SKM-1 (cell line): ENCODE measurements around the gene FNTB.

Source experiments
- DNase-seq: peaks from one replicate; lab custom pipeline; 2025; ENCODE audit not compliant: unreplicated experiment; lab: John Stamatoyannopoulos, UW

Gene FNTB

GRCh38 chr14:65044596-65044959, 57.9 kb downstream of the FNTB start:
- peak; percentile 56 for DNase-seq

GRCh38 chr14:65045006-65045405, 58.3 kb downstream of the FNTB start:
- DNase-seq, result no peak

DNA sequence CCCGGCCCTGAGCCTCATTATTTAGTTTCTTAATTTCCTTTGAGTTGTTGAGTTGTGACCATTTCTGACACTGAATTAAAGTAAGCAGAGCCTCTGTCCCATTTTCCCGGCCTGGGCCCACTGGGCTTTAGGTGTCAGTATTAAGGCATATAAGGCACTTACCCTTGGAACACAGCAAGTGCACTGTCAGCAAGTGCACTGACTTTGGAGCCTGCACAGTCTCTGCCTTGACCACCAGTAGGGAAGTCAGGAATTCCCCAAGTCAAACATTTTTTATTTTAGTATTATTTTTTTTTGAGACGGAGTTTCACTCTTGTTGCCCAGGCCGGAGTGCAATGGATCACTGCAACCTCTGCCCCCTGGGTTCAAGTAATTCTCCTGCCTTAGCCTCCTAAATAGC, 59.0 kb downstream of the FNTB start:
- no peak for DNase-seq

- DNase-seq, result no peak
These were observed 66.1 kb downstream of the FNTB start for GRCh38 chr14:65052832-65053231.

DNA sequence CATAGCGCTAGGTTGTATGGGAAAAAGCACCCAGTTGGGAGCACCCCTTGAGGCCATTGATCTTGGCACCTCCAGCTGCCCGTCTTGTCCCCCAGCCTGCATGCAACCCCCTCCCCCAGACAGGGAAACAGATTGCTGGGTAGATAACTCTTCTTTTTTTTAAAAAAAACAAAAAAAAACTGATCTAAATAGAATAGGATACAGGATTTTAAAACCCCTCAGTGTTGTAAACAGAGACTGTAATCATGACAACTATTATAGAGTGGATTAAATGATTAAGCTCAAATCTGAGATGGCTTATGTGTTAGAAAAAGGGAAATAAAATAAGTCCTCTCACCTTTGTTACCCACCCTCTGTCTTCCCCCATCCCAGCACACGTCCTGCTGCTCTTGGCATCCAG, 66.8 kb downstream of the FNTB start:
- DNase-seq, result no peak

GRCh38 chr14:65054471-65055085, 67.9 kb downstream of the FNTB start:
- DNase-seq, result peak; percentile 48

- no peak for DNase-seq
These were observed 71.0 kb downstream of the FNTB start for GRCh38 chr14:65057695-65058094.

GRCh38 chr14:65062096-65063075, 75.7 kb downstream of the FNTB start:
- no peak for DNase-seq

DNA sequence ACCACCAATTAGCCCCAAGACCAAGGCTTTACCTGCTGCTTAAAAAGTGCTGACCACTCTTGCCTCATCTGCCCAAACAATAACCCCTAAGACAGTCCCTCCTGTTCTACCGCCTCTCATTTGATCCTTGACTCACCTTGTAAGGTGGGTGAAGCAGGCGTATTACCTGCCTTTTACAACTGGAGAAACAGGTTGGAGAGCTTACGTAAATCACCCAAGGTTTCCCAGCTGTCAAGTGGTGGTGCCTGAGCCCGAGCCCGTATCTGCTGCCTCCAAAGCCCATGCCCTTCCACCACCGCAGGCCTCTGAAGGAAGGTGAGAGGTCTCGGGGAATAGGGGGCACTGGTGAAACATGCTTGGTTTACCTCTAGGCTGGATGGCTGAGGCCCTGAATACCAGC, 79.0 kb downstream of the FNTB start:
- DNase-seq, result no peak

DNA sequence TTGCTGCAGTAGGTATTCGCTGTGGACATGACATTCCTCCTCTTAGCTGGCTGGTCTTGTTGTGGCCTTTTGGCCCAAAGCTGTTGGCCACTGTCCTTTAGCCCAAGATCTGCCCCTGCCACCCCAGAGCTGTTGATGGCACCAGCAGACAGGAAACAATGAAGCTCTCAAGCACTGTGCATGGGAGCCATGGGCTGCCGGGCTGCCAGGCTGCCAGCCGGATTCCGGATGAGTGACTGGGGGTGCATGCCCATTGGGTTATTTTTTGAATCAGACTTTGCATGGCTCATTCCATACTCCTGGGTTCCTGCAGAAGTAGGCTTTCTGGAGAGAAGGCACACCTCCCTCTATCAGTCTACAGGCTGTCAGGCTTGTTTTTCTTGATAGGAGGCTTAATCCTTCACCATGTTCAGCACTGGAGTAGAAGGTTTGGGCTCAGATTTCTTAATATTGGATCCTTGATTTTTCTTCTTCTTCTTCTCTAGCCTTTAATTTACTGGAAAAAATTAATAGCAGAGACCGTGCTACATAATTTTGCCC, 83.2 kb downstream of the FNTB start:
- no peak for DNase-seq

- DNase-seq, result no peak
These were observed 83.8 kb downstream of the FNTB start for GRCh38 chr14:65070471-65070976.

DNA sequence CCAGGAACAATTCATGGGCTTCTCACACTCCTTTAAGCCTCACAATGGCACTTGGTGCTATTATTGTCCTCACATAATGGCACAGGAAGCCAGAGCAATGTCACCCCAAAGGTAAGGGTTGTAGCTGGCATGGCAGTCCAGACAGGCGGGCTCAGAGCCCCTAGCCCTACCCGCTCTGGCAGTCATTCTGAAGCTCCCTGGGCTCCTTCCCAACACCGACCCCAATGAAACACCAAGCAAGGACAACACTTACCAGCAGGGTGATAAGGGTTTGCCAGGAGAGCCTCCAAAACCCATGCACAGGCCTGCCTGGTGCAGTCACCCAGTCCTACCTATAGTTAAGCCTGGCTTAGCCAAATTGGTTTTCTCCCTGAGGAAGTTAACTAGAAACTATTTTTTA, 84.8 kb downstream of the FNTB start:
- DNase-seq, result no peak

- DNase-seq, result no peak
These were observed 85.6 kb downstream of the FNTB start for GRCh38 chr14:65072256-65072655.

GRCh38 chr14:65072937-65073336, 86.2 kb downstream of the FNTB start:
- DNase-seq, result no peak

- no peak for DNase-seq
These were observed 87.0 kb downstream of the FNTB start for GRCh38 chr14:65073605-65074201.

GRCh38 chr14:65074449-65075150, 87.9 kb downstream of the FNTB start:
- peak; percentile 46 for DNase-seq

DNA sequence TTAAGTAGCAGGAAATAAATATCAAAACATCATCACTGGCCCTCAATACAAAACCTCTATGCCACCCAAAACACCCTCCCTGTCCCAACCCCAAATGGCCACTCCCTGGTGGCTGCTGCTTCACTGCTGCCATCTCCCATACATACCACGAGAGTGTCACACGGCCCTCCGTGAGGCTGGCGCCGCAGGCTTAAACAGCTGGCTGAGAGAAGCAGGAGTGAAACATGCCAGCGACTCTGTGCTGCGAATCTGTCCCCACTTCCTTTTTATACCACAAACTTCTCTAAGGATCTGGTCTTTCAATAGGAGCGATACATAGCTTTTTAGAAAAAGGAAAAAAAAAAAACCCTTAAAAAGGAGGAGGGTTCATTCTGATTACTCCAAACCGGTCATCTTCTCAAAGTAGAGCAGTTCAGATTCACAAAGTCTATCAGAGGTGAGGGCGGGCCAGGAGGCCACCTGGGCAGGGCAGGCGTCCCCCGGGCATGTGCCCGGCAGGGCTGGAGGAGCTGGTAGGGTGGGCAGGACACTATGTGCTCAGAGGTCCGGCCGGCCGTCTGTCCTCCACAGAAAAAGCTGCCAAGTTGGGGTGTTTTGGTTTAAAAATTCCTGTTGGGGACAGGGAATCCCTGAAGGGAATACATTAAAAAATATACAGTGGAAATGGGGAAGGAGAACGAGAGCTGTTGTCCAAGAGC, 89.1 kb downstream of the FNTB start:
- no peak for DNase-seq

DNA sequence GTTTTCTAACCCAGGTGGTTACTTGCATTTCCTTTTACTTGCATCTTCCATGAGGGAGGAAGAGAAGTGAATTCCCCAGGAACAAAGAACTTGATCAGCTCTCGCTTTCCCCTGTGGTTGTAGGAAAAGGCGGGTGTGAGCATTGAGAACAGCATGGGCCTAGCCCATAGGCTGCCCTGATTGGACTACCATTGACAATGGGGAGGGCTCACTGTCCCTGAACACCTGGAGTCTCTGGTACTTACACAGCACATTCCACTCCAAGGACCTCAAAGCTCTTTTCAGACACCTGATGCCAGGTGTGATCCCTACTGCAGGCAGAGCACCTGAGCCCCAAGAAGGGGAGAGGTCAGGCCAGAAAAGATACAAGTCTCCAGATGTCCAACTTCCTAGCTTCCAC, 90.6 kb downstream of the FNTB start:
- DNase-seq, result no peak

DNA sequence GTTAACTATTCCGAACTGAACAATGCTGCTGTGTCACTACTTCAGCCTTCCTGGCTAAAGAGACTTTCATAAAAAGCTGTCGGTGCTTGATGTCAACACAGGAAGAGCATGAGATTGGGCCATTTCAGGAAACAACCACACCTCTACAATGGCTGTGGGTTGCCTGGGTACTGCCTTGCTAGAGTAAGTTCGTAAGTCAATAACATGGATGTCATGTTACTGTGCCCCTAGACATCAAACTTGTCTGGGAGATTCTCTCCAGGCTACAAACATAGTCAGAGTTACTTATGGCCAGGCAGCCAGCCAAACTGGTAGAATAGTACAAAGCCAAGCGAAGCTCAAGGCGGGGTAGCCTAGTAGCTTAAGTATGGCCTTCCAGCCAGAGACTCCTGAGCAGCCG, 92.5 kb downstream of the FNTB start:
- no peak for DNase-seq

- DNase-seq, result no peak
These were observed 93.1 kb downstream of the FNTB start for GRCh38 chr14:65079768-65080167.
